Measurements from ENCODE around the gene GABBR2.

DNA sequence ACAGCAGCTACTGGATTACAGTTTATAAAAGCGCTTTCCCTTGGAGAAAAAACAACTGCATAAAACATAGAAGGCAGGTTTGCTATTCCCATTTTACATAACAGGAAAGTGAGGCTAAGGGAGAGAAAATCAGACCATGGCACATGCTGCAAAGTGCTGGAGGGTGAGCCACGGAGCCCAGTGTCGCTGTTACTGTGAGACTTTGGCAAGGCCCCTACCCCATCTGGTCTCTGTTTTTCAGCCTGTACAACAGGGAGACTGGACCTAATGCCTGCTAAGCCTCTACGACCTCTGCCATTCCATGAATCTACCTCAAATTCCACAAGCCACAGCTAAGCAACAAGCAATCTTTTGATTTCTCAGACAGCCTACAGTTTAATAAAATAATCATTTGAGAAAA lies 139.2 kb downstream of the GABBR2 start:
- TF ChIP-seq, protein P1, sequence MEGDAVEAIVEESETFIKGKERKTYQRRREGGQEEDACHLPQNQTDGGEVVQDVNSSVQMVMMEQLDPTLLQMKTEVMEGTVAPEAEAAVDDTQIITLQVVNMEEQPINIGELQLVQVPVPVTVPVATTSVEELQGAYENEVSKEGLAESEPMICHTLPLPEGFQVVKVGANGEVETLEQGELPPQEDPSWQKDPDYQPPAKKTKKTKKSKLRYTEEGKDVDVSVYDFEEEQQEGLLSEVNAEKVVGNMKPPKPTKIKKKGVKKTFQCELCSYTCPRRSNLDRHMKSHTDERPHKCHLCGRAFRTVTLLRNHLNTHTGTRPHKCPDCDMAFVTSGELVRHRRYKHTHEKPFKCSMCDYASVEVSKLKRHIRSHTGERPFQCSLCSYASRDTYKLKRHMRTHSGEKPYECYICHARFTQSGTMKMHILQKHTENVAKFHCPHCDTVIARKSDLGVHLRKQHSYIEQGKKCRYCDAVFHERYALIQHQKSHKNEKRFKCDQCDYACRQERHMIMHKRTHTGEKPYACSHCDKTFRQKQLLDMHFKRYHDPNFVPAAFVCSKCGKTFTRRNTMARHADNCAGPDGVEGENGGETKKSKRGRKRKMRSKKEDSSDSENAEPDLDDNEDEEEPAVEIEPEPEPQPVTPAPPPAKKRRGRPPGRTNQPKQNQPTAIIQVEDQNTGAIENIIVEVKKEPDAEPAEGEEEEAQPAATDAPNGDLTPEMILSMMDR (IDR thresholded peaks at IDR 0.05; ENCODE audit: low read depth, low read length, poor library complexity, severe bottlenecking), result no peak
- TF ChIP-seq EZH2phosphoT487 (IDR thresholded peaks at IDR 0.05; ENCODE audit: borderline replicate concordance, low read length), result no peak
